Fibroblast of mammary gland (primary cell): ENCODE data around the gene PUS1.

Source experiments
- DNase-seq: peaks from one replicate; pipeline ENCODE4 v3.0.0-alpha.2; 2010; ENCODE audit warnings: low read depth
- H3K4me3 ChIP-seq: 2 replicates; pipeline ENCODE4 v1.5.1; 2011; ENCODE audit warnings: low read depth, mild to moderate bottlenecking, low read length, moderate library complexity; ENCODE audit not compliant: control insufficient read depth
- TF ChIP-seq, protein P1 (sequence below): conservative IDR thresholded peaks from 2 replicates; pipeline ENCODE4 v1.5.1; 2011; ENCODE audit warnings: low read depth, low read length, inconsistent platforms; ENCODE audit not compliant: control insufficient read depth, insufficient read depth

PUS1 gene

DNA sequence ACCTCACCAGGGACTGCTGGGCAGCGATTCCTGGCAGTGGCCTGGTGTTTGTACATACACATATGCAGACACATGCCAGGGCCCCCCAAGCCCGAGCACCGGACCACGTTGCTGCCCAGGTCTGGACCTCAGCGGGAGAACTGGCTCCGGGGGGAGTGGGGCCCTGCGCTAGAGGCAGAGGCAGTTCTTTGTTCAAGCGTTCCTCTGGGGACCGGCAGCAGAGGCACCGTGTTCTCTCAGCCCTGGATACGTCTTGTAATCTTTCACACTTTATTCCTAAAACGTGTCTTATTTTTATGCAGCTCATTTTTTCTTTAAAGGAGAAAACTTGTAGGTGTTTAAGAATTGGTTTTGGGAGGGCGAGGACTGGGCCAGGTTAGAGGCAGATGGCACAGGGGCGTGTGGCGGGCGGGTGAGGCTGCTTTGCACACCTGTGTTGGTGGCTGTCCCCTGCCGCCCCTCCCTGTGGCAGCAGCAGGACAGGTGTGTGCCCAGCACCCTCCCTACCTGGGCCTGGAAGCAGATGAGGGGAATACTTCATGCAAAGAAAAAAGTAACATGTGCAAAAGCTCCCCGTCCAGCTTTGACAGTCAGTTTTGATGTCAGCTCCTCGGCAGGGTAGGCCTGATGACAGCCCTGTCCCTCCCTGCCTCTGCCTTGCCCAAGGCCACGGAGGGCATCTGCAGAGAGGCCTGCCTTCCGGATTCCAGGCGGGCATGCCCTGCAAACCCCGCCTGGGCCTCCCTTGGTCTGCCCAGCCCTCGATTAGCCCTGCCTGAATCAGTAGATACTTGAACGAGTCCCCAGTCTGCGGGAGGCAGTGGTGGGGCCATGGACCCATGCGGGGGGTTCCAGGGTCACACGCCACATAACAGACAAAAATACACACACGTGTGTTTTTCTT lies 7.0 kb upstream of the PUS1 start:
- TF ChIP-seq, protein P1, sequence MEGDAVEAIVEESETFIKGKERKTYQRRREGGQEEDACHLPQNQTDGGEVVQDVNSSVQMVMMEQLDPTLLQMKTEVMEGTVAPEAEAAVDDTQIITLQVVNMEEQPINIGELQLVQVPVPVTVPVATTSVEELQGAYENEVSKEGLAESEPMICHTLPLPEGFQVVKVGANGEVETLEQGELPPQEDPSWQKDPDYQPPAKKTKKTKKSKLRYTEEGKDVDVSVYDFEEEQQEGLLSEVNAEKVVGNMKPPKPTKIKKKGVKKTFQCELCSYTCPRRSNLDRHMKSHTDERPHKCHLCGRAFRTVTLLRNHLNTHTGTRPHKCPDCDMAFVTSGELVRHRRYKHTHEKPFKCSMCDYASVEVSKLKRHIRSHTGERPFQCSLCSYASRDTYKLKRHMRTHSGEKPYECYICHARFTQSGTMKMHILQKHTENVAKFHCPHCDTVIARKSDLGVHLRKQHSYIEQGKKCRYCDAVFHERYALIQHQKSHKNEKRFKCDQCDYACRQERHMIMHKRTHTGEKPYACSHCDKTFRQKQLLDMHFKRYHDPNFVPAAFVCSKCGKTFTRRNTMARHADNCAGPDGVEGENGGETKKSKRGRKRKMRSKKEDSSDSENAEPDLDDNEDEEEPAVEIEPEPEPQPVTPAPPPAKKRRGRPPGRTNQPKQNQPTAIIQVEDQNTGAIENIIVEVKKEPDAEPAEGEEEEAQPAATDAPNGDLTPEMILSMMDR = no peak
- H3K4me3 ChIP-seq = no peak overlapping the region
- no peak for DNase-seq

DNA sequence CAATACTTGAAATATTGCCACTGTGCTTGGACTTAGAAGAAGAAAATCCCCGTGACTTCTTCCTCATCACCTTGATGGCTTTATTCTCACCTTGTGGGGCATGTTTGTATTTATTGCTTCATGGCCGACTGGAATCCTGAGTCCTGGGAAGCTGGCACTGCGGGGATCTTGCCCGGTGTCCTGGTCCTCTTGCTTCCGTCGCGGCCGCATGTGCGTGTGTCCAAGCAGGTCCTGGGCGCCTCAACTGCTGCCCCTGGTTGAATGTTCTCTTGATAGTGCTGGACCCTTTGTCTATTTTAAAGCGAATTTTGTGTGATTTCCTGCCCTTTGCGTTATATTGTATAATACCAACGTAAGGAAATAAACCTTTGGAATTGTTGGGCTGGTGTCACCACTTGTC lies 6.3 kb upstream of the PUS1 start:
- no peak for DNase-seq
- TF ChIP-seq, protein P1 = no peak
- no peak overlapping the region for H3K4me3 ChIP-seq

DNA sequence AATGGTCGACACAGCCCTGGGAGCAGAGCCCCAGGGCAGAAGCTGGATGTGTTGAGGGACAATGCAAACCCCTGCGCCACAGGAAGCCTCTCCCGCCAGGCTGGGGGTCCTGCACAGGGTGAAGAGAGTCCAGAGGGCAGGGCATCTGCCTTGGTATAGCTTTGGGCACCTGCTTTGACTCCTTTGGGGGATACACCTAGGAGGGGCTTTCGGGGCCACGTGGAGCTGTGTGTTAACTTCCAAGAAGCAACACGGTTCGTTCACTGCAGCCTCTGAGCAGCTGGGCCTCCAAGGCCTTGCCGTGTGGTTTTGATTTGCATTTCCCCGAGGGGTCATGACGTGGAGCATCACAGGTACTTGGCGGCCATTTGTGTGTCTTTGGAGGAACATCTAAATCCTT lies 5.8 kb upstream of the PUS1 start:
- no peak overlapping the region for H3K4me3 ChIP-seq
- no peak for DNase-seq
- TF ChIP-seq, protein P1 = no peak

- TF ChIP-seq, protein P1 = no peak
- DNase-seq = no peak
- no peak overlapping the region for H3K4me3 ChIP-seq
Observed at GRCh38 chr12:131927110-131928079, 1.7 kb upstream of the PUS1 start.

GRCh38 chr12:131928080-131928710 lies 881 bp upstream of the PUS1 start:
- DNase-seq = peak; percentile 24
- H3K4me3 ChIP-seq = peak overlapping the region; percentile 55
- TF ChIP-seq, protein P1 = no peak
